ENCODE measurements around the gene UMODL1.

Gene UMODL1

GRCh38 chr21:42123219-42123908, 52.2 kb downstream of the UMODL1 start:
- H3K36me3 ChIP-seq (ENCODE audit: insufficient read depth, low read length), result no peaks in the 10 kb centered on the region
- no peaks in the 10 kb centered on the region for H3K9me3 ChIP-seq (ENCODE audit: low read length)
- H3K4me1 ChIP-seq (ENCODE audit: insufficient read depth, low read length), result peaks cover 3% of the 10 kb centered on the region
- H3K4me3 ChIP-seq (ENCODE audit: low read length), result no peak overlapping the region
- peaks cover 6% of the 10 kb centered on the region for H3K27me3 ChIP-seq (ENCODE audit: insufficient read depth, low read length)
- H2AFZ ChIP-seq (ENCODE audit: low read depth, low read length), result no peak overlapping the region

- H3K27me3 ChIP-seq (ENCODE audit: insufficient read depth, low read length), result peaks cover under 1% of the 10 kb centered on the region
- no peaks in the 10 kb centered on the region for H3K36me3 ChIP-seq (ENCODE audit: insufficient read depth, low read length)
- peaks cover 3% of the 10 kb centered on the region for H3K4me1 ChIP-seq (ENCODE audit: insufficient read depth, low read length)
- H3K9me3 ChIP-seq (ENCODE audit: low read length), result no peaks in the 10 kb centered on the region
- H2AFZ ChIP-seq (ENCODE audit: low read depth, low read length), result no peak overlapping the region
- H3K4me3 ChIP-seq (ENCODE audit: low read length), result no peak overlapping the region
Observed at GRCh38 chr21:42124081-42124480, 53.0 kb downstream of the UMODL1 start.

- Histone ChIP-seq H3K4me1 (ENCODE audit: insufficient read depth, low read length) (peaks cover 3% of the 10 kb centered on the region), H3K36me3 (ENCODE audit: insufficient read depth, low read length) (no peaks in the 10 kb centered on the region), H3K4me3 (ENCODE audit: low read length) (no peak overlapping the region), H2AFZ (ENCODE audit: low read depth, low read length) (no peak overlapping the region), H3K27me3 (ENCODE audit: insufficient read depth, low read length) (no peaks in the 10 kb centered on the region), H3K9me3 (ENCODE audit: low read length) (no peaks in the 10 kb centered on the region)
Observed at GRCh38 chr21:42124826-42125570, 53.9 kb downstream of the UMODL1 start.

- no peaks in the 10 kb centered on the region for H3K36me3 ChIP-seq (ENCODE audit: insufficient read depth, low read length)
- H3K27me3 ChIP-seq (ENCODE audit: insufficient read depth, low read length), result no peaks in the 10 kb centered on the region
Observed at GRCh38 chr21:42125571-42126544, 54.7 kb downstream of the UMODL1 start.

GRCh38 chr21:42127164-42128150, 56.3 kb downstream of the UMODL1 start:
- H3K9me3 ChIP-seq (ENCODE audit: low read length), result no peaks in the 10 kb centered on the region
- no peak overlapping the region for H3K4me3 ChIP-seq (ENCODE audit: low read length)
- no peaks in the 10 kb centered on the region for H3K4me1 ChIP-seq (ENCODE audit: insufficient read depth, low read length)
- H3K36me3 ChIP-seq (ENCODE audit: insufficient read depth, low read length), result no peaks in the 10 kb centered on the region
- H3K27me3 ChIP-seq (ENCODE audit: insufficient read depth, low read length), result no peaks in the 10 kb centered on the region
- H2AFZ ChIP-seq (ENCODE audit: low read depth, low read length), result no peak overlapping the region

More at GRCh38 chr21:42125571-42126544, 54.7 kb downstream of the UMODL1 start:
- no peaks in the 10 kb centered on the region for H3K9me3 ChIP-seq (ENCODE audit: low read length)
- no peaks in the 10 kb centered on the region for H3K4me1 ChIP-seq (ENCODE audit: insufficient read depth, low read length)
- H2AFZ ChIP-seq (ENCODE audit: low read depth, low read length), result no peak overlapping the region
- no peak overlapping the region for H3K4me3 ChIP-seq (ENCODE audit: low read length)

GRCh38 chr21:42129300-42130266, 58.5 kb downstream of the UMODL1 start:
- Histone ChIP-seq H3K36me3 (ENCODE audit: insufficient read depth, low read length) (no peaks in the 10 kb centered on the region), H3K4me1 (ENCODE audit: insufficient read depth, low read length) (no peaks in the 10 kb centered on the region), H3K4me3 (ENCODE audit: low read length) (no peak overlapping the region), H3K9me3 (ENCODE audit: low read length) (no peaks in the 10 kb centered on the region), H3K27me3 (ENCODE audit: insufficient read depth, low read length) (no peaks in the 10 kb centered on the region), H2AFZ (ENCODE audit: low read depth, low read length) (no peak overlapping the region)

GRCh38 chr21:42130441-42130840, 59.3 kb downstream of the UMODL1 start:
- Histone ChIP-seq H3K27me3 (ENCODE audit: insufficient read depth, low read length) (no peaks in the 10 kb centered on the region), H3K36me3 (ENCODE audit: insufficient read depth, low read length) (no peaks in the 10 kb centered on the region), H3K9me3 (ENCODE audit: low read length) (no peaks in the 10 kb centered on the region), H2AFZ (ENCODE audit: low read depth, low read length) (no peak overlapping the region), H3K4me3 (ENCODE audit: low read length) (no peak overlapping the region), H3K4me1 (ENCODE audit: insufficient read depth, low read length) (no peaks in the 10 kb centered on the region)

- Histone ChIP-seq H3K4me1 (ENCODE audit: insufficient read depth, low read length) (no peaks in the 10 kb centered on the region), H3K36me3 (ENCODE audit: insufficient read depth, low read length) (no peaks in the 10 kb centered on the region), H3K4me3 (ENCODE audit: low read length) (no peak overlapping the region), H3K9me3 (ENCODE audit: low read length) (no peaks in the 10 kb centered on the region), H3K27me3 (ENCODE audit: insufficient read depth, low read length) (peaks cover 2% of the 10 kb centered on the region), H2AFZ (ENCODE audit: low read depth, low read length) (no peak overlapping the region)
Observed at GRCh38 chr21:42132183-42132582, 61.1 kb downstream of the UMODL1 start.

- Histone ChIP-seq H3K4me1 (ENCODE audit: insufficient read depth, low read length) (no peaks in the 10 kb centered on the region), H3K4me3 (ENCODE audit: low read length) (no peak overlapping the region), H3K9me3 (ENCODE audit: low read length) (no peaks in the 10 kb centered on the region), H2AFZ (ENCODE audit: low read depth, low read length) (no peak overlapping the region), H3K27me3 (ENCODE audit: insufficient read depth, low read length) (peaks cover 2% of the 10 kb centered on the region), H3K36me3 (ENCODE audit: insufficient read depth, low read length) (no peaks in the 10 kb centered on the region)
Observed at GRCh38 chr21:42133131-42133530, 62.0 kb downstream of the UMODL1 start.

- Histone ChIP-seq H3K27me3 (ENCODE audit: insufficient read depth, low read length) (peaks cover 2% of the 10 kb centered on the region), H3K36me3 (ENCODE audit: insufficient read depth, low read length) (no peaks in the 10 kb centered on the region), H2AFZ (ENCODE audit: low read depth, low read length) (no peak overlapping the region), H3K4me1 (ENCODE audit: insufficient read depth, low read length) (no peaks in the 10 kb centered on the region), H3K4me3 (ENCODE audit: low read length) (no peak overlapping the region), H3K9me3 (ENCODE audit: low read length) (no peaks in the 10 kb centered on the region)
Observed at GRCh38 chr21:42135386-42136052, 64.4 kb downstream of the UMODL1 start.

All from neuron (in vitro differentiated cells).